Measurements from ENCODE around the gene TMEM150B.
"Not testable (repeated sequence)": the region's sequence is repeated elsewhere in the genome, so short reads cannot be mapped to it uniquely, and the experiment has no call there.

The TMEM150B gene

GRCh38 chr19:55339105-55339888 lies 14.2 kb upstream of the TMEM150B start, which contains the start of gene KMT5C:
Gene KMT5C, plus strand, starts transcription at chr19:55339876. Its CDS starts 2,061 bp downstream, at chr19:55341937.
- peak; percentile 100 for DNase-seq (ENCODE audit: low read depth in 2 of 2)

DNA sequence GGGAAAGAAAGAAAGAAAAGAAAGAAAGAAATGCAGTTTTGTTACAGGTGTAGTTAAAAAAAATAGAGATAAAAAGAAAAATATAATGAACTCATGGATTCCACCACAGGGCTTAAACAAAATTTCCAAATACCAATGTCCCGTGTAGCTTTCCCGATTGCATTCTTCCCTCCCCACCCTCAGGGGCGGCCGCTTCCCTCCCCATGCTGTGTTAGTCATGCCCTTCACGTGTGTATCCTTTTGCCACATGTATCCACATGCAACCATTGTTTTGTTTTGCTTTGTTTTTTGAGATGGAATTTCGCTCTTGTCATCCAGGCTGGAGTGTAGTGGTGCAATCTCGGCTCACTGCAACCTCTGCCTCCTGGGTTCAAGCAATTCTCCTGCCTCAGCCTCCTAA lies 11.0 kb upstream of the TMEM150B start:
- DNase-seq (ENCODE audit: low read depth in 2 of 2), result no peak

GRCh38 chr19:55333870-55334269 lies 8.7 kb upstream of the TMEM150B start:
- no peak for DNase-seq (ENCODE audit: low read depth in 2 of 2)

GRCh38 chr19:55329791-55330190 lies 4.7 kb upstream of the TMEM150B start:
- peak in 1 of 2 experiments; percentile 8 for DNase-seq (ENCODE audit: low read depth in 2 of 2)

DNA sequence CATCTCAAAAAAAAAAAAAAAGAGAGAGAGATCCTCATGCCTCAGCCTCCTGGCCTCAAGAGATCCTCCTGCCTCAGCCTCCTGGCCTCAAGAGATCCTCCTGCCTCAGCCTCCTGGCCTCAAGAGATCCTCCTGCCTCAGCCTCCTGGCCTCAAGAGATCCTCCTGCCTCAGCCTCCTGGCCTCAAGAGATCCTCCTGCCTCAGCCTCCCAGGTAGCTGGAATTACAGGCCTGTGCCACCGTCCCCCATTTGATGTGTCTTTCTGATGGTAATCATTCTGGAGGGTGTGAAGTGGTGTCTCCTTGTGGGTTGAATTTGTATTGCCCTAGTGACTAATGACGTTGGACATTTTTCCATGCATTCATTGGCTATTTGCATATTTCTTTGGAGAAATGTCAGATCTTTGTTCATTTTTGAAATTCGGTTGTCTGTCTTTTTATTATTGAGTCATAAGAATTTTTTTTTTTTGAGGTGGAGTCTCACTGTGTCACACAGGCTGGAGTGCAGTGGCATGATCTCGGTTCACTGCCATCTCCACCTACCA lies 3.7 kb upstream of the TMEM150B start:
- DNase-seq (ENCODE audit: low read depth in 2 of 2), result not testable (repeated sequence)

GRCh38 chr19:55324662-55325061 lies 479 bp downstream of the TMEM150B start:
- no peak for DNase-seq (ENCODE audit: low read depth in 2 of 2)

GRCh38 chr19:55322204-55322885 lies 2.8 kb downstream of the TMEM150B start:
- DNase-seq (ENCODE audit: low read depth in 2 of 2), result no peak

- no peak for DNase-seq (ENCODE audit: low read depth in 2 of 2)
Observed at GRCh38 chr19:55321466-55322137, 3.5 kb downstream of the TMEM150B start.

- DNase-seq (ENCODE audit: low read depth in 2 of 2), result no peak
Observed at GRCh38 chr19:55320844-55321419, 4.2 kb downstream of the TMEM150B start.

DNA sequence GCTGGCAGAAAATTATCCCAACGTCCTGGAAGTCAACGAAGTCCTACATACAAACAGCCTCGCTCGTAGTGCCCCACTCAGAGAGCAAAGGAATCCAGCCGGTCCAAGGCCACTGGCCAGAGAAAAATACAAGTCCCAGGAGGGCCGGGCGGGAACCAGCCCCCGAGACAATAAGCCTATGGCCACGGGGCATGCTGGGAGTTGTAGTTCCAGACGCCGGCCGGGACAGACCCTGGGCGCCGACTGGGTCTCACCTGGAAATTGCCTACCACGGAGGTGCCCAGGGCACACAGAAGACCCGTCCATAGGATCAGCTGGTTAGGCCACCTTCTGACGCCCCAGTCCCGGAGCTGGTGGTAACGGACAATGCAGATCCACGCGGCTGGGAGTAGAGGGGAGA lies 5.4 kb downstream of the TMEM150B start:
- peak in 1 of 2 experiments; percentile 13 for DNase-seq (ENCODE audit: low read depth in 2 of 2)

DNA sequence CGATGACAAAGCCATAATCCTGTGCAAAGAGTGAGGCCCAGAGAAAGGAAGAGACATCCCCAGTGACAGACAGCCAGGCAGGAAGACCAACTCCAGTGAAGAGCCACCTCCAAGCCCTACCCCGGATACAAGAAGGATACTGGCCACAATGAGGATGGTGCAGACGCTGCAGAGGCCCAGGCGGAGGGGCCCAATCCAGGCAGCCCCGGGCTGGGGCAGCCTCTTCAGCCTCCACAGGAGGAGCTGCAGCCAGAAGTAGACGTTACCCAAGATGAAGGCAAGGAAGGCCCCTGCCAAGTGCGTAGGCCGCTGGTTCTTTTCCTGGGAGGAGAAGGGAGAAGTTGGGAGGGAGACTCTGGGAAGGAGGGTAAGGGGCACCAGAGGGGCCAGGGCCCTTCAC lies 8.5 kb downstream of the TMEM150B start:
- DNase-seq (ENCODE audit: low read depth in 2 of 2), result no peak

DNA sequence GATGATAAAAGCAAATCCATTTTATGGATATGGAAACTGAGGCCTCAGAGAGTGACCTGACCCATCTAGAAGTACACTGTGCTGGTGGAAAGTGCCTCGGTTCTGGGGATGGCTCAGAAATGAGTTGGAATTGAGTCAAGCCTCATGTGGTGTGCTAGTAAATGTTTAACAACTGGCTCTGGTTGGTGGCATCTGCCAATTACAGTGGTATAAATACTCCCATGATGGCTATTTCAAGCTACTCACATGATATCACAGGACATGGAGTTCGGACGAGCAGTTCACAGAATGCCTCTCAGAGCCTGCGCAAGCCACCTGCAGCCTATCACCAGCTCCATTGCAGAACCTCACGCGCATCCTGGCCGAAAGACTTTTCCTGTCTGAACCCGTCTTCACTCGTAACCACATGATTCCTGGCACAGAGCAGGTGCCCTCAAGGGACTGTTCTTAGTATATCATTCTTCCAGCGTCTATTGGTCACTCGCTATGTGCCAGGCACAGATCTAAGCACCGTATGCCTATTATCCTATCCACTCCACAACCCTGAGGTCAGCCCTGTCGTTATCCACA lies 9.1 kb downstream of the TMEM150B start:
- DNase-seq (ENCODE audit: low read depth in 2 of 2), result no peak

DNA sequence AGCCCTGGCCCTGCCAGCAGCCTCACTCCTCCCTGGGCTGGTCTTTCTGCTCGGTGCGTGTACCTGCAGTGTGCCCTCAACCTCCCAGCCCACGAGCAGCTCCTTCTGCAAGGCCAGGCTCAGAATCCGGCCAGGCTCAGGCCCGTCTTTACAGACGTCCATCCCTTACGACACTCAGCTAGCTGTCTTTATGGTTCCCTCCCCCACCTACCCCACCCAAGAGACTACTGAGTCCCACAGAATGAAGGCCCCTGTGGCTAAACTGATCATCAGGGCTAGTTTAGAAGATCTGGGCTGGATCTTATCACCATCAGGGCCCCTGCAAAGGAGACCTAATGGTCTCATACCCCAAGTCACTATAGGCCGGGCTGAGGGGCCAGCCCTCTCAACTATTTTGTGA lies 10.7 kb downstream of the TMEM150B start:
- DNase-seq (ENCODE audit: low read depth in 2 of 2), result no peak

DNA sequence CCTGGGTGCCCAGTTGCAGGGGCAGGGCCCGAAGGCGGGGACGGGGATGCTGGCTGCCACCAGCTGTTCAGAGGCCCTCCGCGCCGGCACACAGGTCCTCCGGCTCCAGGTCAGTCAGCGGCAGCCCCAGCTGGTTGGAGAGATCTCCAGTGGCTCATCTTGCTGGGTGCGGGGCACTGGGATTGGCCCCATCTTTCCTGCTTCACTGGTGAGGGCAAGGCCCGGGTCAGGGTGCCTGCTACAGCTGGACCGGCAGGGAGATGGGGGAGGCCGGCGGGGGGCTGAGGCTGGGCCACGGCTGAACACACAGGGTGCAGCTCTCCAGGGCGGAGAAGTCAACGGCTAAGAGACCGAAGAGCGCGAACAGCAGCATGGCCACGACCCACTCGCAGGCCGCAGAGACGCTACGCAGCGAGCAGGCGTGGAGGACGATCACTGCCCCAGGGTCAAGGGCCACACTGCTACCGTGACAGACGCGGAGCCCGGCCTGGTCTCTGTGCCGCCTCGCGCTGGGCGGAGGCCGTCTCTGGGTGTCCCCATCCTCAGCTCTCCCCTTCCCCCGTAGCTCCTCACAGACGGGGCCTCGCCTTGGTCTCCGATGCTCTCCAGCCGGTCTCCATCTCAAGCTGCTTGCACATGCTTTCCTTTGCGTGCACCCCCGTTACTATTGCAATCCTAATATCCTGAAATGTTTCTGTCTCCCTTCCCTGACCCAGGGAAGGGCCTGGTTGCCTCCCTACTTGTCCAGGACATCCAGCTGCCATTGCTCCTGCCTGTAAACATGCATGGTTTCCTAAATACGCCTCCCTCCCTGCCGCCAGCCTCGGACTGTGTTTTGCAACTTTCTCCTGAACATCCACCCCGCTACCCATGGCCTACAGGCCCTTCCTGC lies 12.3 kb downstream of the TMEM150B start:
- DNase-seq (ENCODE audit: low read depth in 2 of 2), result no peak

DNA sequence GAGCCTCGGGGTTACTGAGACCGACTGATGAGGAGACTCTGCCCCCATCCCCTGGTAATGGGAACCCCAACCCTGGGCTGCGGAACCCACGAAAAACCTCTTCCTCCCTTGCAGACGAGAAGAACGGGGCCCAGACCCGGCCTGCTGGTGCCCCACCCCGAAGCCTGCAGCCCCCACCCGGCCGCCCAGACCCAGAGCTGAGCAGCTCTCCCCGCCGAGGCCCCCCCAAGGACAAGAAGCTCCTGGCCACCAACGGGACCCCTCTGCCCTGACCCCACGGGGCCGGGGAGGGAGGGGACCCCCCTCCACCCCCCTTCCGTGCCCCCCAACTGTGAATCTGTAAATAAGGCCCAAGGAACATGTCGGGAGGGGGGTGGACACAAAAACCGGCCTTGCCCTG lies 13.3 kb downstream of the TMEM150B start:
- no peak for DNase-seq (ENCODE audit: low read depth in 2 of 2)

DNA sequence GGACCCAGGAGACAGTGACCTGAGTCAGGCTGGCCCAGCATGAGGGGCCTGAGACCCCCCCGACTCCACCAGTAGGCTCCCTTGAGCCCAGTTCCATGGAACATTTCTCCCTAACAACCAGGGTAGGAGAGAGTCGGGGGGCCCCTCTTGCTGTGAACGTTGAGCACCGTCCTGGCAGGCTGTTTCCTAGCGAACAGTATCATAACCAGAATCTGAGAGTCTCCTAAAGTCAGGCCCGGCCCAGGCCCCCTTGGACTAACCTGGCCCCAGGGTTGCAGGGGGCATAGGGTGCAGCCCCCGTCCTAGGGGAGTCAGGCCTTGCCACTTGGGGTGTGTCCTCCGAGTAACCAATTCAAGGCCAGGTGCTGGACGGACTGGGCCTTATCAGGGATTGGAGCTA lies 13.7 kb downstream of the TMEM150B start:
- no peak for DNase-seq (ENCODE audit: low read depth in 2 of 2)

DNA sequence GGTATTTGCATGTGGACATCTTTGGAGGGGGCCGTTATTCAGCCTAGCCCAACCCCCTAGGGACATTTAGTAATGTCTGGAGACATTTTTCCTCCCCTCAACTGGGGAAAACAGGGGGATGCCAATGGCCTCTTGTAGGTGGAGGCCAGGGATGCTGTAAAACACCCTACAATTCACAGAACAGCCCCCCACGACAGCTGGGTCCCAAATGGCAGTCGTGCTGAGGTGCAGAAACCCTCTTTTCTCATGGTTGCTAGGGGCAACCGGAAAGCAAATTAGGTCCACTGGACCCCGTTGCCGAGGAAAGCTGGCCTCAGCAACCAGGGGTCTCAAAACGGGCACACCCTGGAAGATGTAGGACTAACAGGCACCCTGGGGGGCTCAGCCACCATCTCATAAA lies 14.6 kb downstream of the TMEM150B start:
- no peak for DNase-seq (ENCODE audit: low read depth in 2 of 2)

DNA sequence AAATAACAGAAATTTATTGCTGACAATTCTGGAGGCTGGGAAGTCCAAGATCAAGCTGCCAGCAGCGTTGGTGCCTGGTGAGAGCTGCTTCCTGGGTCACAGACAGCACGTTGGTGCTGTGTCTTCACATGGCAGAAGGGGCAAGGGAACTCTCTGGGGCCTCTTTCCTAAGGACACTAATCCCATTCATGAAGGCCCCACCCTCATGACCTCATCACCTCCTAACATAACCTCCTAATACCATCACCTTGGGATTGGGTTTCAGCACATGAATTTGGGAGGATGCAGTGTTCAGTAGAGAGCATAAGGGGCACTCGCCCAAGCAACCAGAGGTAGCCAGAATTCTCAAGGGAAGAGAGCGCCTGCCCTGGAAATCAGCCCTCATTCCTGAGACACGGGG lies 15.7 kb downstream of the TMEM150B start:
- no peak for DNase-seq (ENCODE audit: low read depth in 2 of 2)

DNA sequence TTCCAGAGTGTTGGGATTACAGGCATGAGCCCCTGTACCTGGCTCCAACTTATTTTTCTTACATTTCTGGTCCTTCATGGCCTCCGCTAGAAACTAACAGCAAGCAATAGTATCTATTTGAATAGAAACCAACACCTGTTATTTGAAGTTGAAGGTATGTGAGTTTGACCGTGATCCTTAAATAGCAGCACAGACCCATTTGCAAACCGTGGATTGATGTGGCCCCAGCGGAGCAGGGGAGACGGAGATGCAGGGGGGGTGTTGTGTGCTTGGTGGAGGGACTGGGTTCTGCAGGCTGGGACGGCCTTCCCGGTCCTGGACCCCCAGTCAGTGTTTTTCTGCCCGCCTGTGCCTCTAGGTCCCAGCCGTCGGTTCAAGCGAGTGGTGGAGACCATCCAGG lies 16.9 kb downstream of the TMEM150B start:
- DNase-seq (ENCODE audit: low read depth in 2 of 2), result no peak

DNA sequence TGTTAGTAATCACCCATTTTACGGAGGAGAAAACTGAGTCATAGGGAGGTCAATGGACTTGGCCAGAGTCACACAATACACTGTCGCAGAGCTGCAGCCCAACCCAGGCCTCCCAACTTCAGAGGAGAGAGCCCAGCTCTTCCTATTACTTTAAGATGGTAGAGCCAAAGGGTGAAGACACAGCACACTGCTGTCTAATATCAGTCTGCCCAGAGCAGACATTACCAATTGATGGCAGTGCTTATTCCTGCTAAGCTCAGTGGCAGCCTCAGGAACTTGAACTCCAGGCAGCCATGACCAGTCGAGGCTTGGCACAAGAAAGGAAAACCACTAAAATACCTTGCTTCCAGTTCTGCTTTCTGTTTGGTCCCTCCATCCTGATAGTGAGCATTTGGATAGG lies 18.4 kb downstream of the TMEM150B start:
- no peak for DNase-seq (ENCODE audit: low read depth in 2 of 2)
